Hepatocyte (in vitro differentiated cells): ENCODE data around the gene RAB3GAP1.

Source experiments
- EZH2 ChIP-seq: fragments of 200-600 bp; sonication (generic); IDR thresholded peaks from 2 replicates; pipeline ENCODE4 v1.6.1; 2016; ENCODE audit warnings: antibody characterized with exemption, mild to moderate bottlenecking, borderline replicate concordance
- EZH2phosphoT487 ChIP-seq: fragments of 200-600 bp; sonication (generic); IDR thresholded peaks from one replicate; pipeline ENCODE4 v1.6.1; 2018; ENCODE audit warnings: antibody characterized with exemption, mild to moderate bottlenecking, low read depth, moderate library complexity; ENCODE audit not compliant: unreplicated experiment, severe bottlenecking
- TF ChIP-seq, protein P1 (sequence below): fragments of 200-600 bp; sonication (generic); IDR thresholded peaks from 2 replicates; pipeline ENCODE4 v1.5.1; 2016; ENCODE audit warnings: antibody characterized with exemption, mild to moderate bottlenecking; ENCODE audit not compliant: poor library complexity

- TF ChIP-seq, protein P1, sequence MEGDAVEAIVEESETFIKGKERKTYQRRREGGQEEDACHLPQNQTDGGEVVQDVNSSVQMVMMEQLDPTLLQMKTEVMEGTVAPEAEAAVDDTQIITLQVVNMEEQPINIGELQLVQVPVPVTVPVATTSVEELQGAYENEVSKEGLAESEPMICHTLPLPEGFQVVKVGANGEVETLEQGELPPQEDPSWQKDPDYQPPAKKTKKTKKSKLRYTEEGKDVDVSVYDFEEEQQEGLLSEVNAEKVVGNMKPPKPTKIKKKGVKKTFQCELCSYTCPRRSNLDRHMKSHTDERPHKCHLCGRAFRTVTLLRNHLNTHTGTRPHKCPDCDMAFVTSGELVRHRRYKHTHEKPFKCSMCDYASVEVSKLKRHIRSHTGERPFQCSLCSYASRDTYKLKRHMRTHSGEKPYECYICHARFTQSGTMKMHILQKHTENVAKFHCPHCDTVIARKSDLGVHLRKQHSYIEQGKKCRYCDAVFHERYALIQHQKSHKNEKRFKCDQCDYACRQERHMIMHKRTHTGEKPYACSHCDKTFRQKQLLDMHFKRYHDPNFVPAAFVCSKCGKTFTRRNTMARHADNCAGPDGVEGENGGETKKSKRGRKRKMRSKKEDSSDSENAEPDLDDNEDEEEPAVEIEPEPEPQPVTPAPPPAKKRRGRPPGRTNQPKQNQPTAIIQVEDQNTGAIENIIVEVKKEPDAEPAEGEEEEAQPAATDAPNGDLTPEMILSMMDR = no peak
- TF ChIP-seq EZH2 = no peak
- TF ChIP-seq EZH2phosphoT487 = no peak
Measured at GRCh38 chr2:135037831-135038230, 14.3 kb upstream of the RAB3GAP1 start.
